Measurements from ENCODE around the gene CDK19. TPM values are rescaled to one million over a fixed set of nuclear protein-coding genes. Genes with fewer than 3 reads are reported as not detected.
A peak's percentile ranks its signal among the peaks of the same experiment; 100 is the strongest.

CDK19 gene
- total RNA-seq, 1 experiment from 2014 or later: 7.0 TPM

DNA sequence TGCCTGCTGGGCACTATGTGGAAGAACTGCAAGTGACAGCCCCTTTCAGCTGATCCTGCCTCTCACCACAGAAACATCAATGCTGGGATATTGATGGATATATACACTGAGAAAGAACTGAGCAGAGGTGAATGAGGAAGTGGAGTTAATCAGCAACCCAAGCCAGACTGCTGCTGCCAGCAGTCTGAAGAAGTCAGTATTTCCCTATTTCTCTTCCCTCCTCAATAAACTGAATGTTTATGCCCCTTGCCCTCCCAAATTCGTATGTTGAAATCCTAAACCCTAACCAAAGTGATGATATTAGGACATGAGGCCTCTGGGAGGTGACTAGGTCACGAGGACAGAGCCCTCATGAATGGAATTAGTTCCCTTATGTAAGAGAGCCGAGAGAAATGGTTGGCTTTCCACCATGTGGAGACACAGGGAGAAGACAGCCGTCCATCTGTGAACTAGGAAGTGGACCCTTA, 76.3 kb downstream of the CDK19 start:
- WGBS (ENCODE audit: extremely low coverage, insufficient read length, low lambda C conversion rate): no CpG with 5 or more reads among the region's 4 CpGs
- H3K9me3 ChIP-seq (ENCODE audit: control insufficient read depth, low read depth, low read length): peaks cover 6% of the 10 kb centered on the region
- H3T11ph ChIP-seq (ENCODE audit: low read length): no peak overlapping the region
- H4K8ac ChIP-seq (replicated peaks; ENCODE audit: insufficient read length, low read depth, low read length): no peak overlapping the region
- H3K23me2 ChIP-seq (ENCODE audit: insufficient read length, low read depth, low read length, poor library complexity, severe bottlenecking): no peaks in the 10 kb centered on the region
- no peak overlapping the region for H3K4me2 ChIP-seq (ENCODE audit: insufficient read depth, insufficient read length, low read length)
- H2BK15ac ChIP-seq (ENCODE audit: low read depth, low read length): no peak overlapping the region
- no peak overlapping the region for H3K23ac ChIP-seq (ENCODE audit: insufficient read length, low read depth, low read length)
- H3K9ac ChIP-seq (ENCODE audit: extremely low read depth, insufficient read length, low read length): no peak overlapping the region
- no peaks in the 10 kb centered on the region for H4K20me1 ChIP-seq (ENCODE audit: control insufficient read depth, insufficient read depth, insufficient read length)
- H3K4ac ChIP-seq (ENCODE audit: low read depth, low read length): no peak overlapping the region
- no peak overlapping the region for H2BK20ac ChIP-seq (ENCODE audit: low read depth, low read length, poor library complexity, severe bottlenecking)
- H3K27ac Mint-ChIP-seq: peak overlapping the region in 2 of 3 experiments; percentile 22 to 89; a peak in 2 of 7 replicates
- H3K9me3 Mint-ChIP-seq: peaks cover 26 to 27% of the 10 kb centered on the region in 2 experiments
- H4K5ac ChIP-seq (ENCODE audit: insufficient read length, low read depth, low read length): no peak overlapping the region
- no peaks in the 10 kb centered on the region for H3K4me1 ChIP-seq (ENCODE audit: insufficient read depth, low read length)
- H3K79me2 ChIP-seq (ENCODE audit: insufficient read depth, low read length): no peaks in the 10 kb centered on the region
- no peak overlapping the region for H3K56ac ChIP-seq (ENCODE audit: insufficient read length, low read depth, low read length)
- TF ChIP-seq, protein P1, sequence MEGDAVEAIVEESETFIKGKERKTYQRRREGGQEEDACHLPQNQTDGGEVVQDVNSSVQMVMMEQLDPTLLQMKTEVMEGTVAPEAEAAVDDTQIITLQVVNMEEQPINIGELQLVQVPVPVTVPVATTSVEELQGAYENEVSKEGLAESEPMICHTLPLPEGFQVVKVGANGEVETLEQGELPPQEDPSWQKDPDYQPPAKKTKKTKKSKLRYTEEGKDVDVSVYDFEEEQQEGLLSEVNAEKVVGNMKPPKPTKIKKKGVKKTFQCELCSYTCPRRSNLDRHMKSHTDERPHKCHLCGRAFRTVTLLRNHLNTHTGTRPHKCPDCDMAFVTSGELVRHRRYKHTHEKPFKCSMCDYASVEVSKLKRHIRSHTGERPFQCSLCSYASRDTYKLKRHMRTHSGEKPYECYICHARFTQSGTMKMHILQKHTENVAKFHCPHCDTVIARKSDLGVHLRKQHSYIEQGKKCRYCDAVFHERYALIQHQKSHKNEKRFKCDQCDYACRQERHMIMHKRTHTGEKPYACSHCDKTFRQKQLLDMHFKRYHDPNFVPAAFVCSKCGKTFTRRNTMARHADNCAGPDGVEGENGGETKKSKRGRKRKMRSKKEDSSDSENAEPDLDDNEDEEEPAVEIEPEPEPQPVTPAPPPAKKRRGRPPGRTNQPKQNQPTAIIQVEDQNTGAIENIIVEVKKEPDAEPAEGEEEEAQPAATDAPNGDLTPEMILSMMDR (conservative IDR thresholded peaks at IDR 0.05): no peak
- H2AK5ac ChIP-seq (ENCODE audit: insufficient read length, low read length): no peak overlapping the region
- no peaks in the 10 kb centered on the region for H3K79me1 ChIP-seq (ENCODE audit: insufficient read depth, low read depth, low read length, poor library complexity, severe bottlenecking)
- no peaks in the 10 kb centered on the region for H3K4me1 Mint-ChIP-seq
- no peak overlapping the region for H2BK5ac ChIP-seq (ENCODE audit: insufficient read length, low read length)
- H3K27me3 ChIP-seq (ENCODE audit: insufficient read depth, low read length): no peaks in the 10 kb centered on the region
- no peak overlapping the region for H2AFZ ChIP-seq (ENCODE audit: low read length)
- no peak overlapping the region for H3K18ac ChIP-seq (ENCODE audit: insufficient read length, low read depth, low read length)
- no peak overlapping the region for H2BK120ac ChIP-seq (ENCODE audit: low read depth, low read length, poor library complexity, severe bottlenecking)
- no peak for DNase-seq
- H3K14ac ChIP-seq (ENCODE audit: insufficient read depth, low read length): no peak overlapping the region
- H3K27ac ChIP-seq (ENCODE audit: insufficient read length, low read depth, low read length): no peak overlapping the region
- H3K36me3 Mint-ChIP-seq (ENCODE audit: insufficient read depth in 1 of 3, low read depth in 3 of 3): peaks cover 24 to 38% (median 35%) of the 10 kb centered on the region in 3 experiments
- no peak overlapping the region for H4K91ac ChIP-seq (ENCODE audit: insufficient read length, low read depth, low read length)
- H3K4me3 Mint-ChIP-seq: no peak overlapping the region
- H2BK12ac ChIP-seq (ENCODE audit: insufficient read length, low read depth, low read length): no peak overlapping the region
- no peaks in the 10 kb centered on the region for H3K27me3 Mint-ChIP-seq (ENCODE audit: low read depth)

Measured in H9 (cell line).